ENCODE data around the gene ABCG2.

GRCh38 chr4:88063634-88064296, 94.7 kb downstream of the ABCG2 start:
- TF ChIP-seq EP300 (IDR thresholded peaks at IDR 0.05) (no peak), POLR2A (IDR thresholded peaks at IDR 0.05) (no peak), POLR2AphosphoS5 (IDR thresholded peaks at IDR 0.05) (no peak), CTCF (IDR thresholded peaks at IDR 0.05) (no peak)
